Renal cortical epithelial cell (primary cell): ENCODE data around the gene GPR37L1. TPM values are rescaled to one million over a fixed set of nuclear protein-coding genes. Genes with fewer than 3 reads are reported as not detected.
"Not testable (repeated sequence)": the region's sequence is repeated elsewhere in the genome, so short reads cannot be mapped to it uniquely, and the experiment has no call there.

Experiments
- DNase-seq: peaks from one replicate; pipeline ENCODE4 v3.0.0-alpha.2; 2011; ENCODE audit warnings: low read depth
- total RNA-seq: library from RNA; depleted of rRNA; stranded (reverse); fragments of >200 nt; gene quantifications from 2 replicates; pipeline ENCODE4 v1.2.3, GENCODE V29; 2014

Gene GPR37L1
- total RNA-seq, 1 donor from 2014 or later: 0.15 TPM

DNA sequence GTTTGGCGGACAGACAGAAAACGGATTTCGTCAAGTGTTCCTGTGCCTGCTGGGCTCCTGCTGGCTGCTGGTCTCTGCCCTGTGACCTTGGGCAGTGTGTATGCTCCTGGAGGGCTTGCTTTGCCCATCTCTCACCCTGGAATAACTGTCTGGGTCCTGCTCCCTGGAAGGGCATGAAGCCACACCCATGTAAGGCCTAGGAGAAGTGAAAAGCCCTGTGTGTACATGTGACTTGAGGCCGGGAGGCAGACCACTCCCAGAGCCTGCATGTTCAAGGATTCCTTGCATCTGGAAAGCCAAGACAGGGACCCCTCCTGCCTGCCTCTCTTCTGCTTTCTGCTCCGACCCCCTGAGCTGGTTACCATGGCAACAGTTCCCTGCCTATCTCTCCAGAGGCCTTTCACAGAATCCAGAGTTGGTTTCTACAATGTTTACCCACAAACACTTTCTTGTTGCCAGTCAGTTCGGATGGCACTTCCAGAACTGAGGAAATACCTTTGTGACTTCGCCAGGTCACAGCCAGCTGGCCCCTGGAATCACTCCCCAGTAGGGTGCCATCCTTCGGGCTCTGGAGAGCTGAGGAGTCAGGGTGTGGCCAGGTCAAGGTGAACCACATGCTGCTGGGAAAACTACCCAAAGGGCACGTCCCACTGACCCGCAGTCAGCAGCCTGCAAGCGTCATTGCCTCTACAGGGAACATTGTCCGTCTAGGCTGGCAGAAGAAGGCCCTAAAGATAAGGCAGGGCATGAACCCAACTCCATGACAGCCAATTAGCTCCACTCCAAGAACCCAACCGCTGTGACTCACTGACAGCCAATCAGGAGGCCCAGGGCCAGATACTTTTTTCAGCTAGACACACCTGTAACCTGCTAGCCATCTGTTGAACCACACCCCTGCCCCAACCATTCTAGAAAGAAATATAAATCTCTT lies 14.7 kb upstream of the GPR37L1 start:
- peak; percentile 56 for DNase-seq

- no peak for DNase-seq
These were observed 11.7 kb upstream of the GPR37L1 start for GRCh38 chr1:202110977-202111376.

DNA sequence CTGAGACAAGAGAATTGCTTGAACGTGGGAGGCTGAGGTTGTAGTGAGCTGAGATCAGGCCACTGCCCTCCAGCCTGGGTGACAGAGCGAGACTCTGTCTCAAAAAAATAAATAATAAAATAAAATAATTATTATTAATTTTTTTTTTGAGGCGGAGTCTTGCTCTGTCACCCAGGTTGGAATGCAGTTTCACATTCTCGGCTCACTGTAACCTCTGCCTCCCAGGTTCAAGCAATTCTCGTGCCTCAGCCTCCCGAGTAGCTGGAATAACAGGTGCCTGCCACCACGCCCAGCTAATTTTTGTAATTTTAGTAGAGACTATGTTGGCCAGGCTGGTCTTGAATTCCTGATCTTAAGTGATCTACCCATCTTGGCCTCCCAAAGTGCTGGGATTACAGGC lies 11.1 kb upstream of the GPR37L1 start:
- DNase-seq: not testable (repeated sequence)

DNA sequence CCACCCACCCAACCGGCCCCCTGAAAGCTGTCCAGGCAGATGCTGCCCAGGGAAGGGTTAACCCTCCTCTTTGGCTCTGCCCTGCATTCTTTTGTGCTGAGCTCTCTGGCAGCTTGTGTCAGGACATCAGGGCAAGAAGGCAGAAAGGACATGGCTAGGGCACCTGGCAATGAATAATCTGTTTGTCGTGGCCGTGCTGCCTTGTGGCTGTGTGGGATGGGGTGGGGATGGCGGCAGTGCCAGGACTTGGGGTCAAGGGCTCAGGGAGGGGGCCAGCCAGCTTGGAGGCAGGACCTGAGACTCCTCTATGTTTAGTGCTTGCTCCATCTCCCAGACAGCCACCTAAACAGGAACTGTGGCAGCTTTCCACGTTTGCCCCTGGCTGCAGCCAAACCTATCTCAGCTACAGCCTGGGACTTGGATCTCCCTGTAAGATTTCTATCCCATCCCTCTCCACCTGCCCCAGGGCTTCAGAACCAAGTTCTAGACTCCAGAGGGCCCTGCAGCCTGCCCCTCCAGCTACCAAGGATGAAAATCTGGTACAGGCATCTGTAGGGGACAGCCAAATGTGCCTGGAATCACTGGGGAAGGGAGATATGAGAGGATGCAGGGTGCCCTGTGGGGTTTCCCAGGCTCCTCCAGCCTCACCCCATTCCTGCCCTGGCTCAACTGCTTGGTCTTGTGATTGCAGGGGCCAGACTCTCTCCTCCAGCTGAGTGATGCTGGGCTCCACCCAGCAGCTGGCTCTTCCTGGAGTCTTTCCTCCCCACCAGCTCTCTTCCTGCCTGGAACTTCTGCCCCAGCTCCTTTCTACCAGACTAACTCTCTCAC lies 9.6 kb upstream of the GPR37L1 start:
- peak; percentile 70 for DNase-seq

GRCh38 chr1:202113690-202114300 lies 8.9 kb upstream of the GPR37L1 start:
- peak; percentile 8 for DNase-seq

DNA sequence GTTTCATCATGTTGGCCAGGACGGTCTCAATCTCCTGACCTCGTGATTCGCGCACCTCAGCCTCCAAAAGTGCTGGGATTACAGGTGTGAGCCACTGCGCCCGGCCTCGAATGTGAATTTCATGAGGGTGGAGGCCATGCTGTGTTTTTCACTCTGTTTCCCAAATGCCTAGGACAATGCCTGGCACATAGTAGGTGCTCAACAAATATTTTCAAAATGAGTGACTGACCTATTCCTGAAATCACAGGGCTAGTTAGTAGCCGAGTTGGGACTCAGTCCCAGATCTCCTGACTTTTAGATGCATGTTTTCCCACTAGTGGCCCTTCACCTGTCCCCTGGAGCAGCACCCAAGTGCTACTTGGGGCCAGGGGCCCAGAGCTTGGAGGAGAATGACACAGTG lies 6.4 kb upstream of the GPR37L1 start:
- DNase-seq: no peak

DNA sequence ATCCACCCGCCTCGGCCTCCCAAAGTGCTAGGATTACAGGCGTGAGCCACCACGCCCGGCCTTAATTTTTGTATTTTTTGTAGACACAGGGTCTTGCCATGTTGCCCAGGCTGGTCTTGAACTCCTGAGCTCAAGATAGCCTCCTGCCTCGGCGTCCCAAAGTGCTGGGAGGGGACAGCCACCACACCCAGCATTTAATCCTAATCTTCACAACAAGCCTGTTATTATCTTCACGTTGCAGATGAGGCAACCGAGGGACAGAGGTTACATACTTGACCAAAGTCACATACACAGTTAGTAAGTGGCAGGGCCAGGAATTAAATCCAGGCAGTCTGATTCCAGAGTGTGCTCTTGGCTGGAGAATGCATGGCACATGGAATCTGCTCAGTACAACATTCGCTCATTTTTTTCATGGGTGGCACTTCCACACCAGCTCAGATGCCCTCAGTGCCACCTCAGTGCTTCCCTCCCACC lies 4.8 kb upstream of the GPR37L1 start:
- no peak for DNase-seq

GRCh38 chr1:202121006-202121405 lies 1.7 kb upstream of the GPR37L1 start:
- no peak for DNase-seq

- no peak for DNase-seq
These were observed 658 bp downstream of the GPR37L1 start for GRCh38 chr1:202123336-202123813.

DNA sequence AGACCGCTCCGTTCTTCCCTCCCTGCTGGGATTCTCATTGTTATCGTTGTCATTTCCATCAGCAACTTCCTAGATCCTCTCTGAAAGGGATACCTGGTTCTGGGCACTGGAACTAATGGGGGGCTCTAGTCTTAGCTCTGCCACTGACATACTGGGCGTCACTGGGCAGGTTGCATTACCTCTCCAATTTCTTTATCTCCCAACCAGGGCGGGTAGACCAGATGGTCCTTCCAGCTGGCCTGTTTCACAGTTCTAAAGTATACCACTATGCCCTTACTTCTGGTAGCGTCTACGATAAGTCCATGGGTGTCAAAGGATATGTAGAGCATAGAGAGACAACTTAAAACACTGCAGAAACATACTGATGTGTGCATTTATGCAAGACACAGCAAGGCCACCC lies 1.4 kb downstream of the GPR37L1 start:
- no peak for DNase-seq

GRCh38 chr1:202125611-202126010 lies 2.9 kb downstream of the GPR37L1 start:
- DNase-seq: no peak

DNA sequence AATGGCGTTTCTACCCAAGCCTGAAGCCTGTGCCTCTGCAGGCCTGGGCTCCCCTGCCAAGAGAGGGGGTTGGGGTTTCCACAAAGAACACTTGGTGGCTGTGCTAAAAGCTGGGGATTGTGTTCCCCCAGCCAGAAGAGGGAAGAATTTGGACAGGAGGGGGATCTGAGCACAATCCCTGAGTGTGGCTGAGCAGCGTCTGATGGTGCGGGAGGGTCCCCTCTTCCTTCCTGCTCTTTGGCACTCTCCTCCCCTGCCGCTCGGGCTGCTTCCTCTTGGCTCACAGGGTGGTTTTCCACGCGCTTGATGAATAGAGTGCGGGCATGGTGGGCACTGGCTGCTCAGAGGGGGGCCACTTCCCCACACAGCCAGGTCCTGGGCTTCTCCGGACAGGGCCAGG lies 3.7 kb downstream of the GPR37L1 start:
- DNase-seq: no peak

DNA sequence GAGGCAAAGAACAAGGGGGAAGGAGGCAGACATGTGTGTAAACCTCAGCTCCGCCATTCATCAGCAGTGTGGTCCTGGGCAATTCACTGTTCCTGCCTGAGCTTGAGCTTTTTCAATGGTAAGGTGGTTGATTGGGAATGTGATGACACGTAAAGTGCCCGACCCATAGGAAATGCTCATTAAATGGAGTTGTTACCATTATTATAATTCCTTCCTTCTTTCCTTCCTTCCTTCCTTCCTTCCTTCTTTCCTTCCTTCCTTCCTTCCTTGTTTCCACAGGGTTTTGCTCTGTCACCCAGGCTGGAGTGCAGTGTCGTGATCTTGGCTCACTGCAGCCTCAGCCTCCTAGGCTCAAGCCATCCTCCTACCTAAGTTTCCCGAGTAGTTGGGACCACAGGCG lies 4.3 kb downstream of the GPR37L1 start:
- DNase-seq: no peak

GRCh38 chr1:202127836-202128622 lies 5.3 kb downstream of the GPR37L1 start:
- no peak for DNase-seq

GRCh38 chr1:202129453-202130296 lies 7.0 kb downstream of the GPR37L1 start:
- no peak for DNase-seq

GRCh38 chr1:202130297-202130721 lies 7.6 kb downstream of the GPR37L1 start:
- no peak for DNase-seq

DNA sequence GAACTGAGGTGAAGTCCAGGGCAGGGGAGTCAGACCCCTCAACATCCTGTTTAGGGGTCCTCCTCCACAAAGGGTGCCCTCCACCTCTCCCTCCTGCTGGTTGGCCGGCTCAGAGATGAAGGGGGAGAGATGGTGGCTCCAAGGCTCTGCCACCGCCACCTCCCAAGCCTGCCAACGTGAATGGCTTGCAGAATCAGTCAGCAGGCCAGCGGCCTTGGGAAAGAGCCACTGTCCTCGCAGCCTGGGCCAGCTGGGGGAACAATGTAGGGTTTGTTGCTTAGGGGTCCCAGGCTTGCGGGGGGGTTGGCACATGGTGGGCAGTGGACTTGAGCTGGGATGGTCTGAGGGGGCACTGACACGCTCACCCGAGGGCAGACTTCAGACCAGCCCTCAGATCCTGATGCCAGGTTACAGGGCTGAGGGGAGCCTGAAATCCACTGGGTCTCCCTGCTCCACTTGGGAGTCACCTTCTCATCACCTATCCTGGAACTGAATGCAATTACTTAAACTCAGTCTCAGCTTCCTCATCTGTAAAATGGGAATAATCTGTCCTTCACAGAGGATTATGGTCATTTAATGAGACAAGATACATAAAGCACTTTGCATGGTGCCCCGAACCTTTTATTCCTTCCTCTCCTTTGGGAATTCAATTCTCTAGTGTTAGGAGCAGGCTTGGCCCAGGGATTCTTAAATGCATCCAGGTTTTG lies 8.3 kb downstream of the GPR37L1 start:
- DNase-seq: no peak

DNA sequence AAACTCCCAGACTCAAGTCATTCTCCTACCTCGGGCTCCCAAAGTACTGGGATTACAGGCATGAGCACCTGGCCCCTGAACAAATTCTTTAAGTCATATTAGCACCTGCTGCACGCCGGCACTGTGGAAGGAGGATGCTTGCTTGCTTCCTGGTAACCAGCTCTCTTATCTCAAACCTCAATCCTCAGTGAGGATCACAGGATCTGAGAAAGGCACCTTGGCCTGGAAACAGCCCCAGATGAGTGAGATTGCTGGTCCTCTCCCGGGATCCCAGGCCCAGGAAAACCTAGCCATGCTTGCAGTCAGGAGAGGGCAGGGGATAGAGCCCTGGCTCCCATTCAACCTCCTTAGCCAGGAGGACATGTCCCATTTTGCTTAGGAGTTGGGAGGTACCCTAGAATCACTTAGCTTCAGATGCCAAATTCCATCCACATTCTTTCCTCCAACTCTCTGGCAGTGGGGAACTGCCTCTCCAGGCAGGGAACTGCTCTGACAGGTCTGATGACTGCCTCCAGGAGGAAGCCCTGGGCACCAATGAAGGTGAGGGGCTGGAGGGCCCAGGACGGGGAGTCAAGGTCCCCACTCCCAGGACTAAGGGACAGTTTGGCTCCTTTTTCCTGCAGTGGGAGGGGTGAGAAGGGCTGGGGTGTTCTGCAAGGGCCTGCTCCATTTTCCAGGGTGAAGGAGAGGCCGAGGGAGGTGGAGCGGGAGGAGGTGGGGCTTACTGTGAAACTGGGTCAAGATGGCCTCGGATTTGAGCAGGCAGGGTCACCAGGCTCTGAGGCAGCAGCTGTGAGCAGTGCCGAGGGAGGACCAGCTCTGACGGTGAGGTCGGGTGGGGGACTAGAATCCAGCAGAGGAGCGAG lies 9.5 kb downstream of the GPR37L1 start:
- DNase-seq: no peak

- no peak for DNase-seq
These were observed 10.3 kb downstream of the GPR37L1 start for GRCh38 chr1:202133001-202133400.
